Thymus (tissue), 11 donors: ENCODE data around the gene SDR9C7. TPM values are rescaled to one million over a fixed set of nuclear protein-coding genes. Genes with fewer than 3 reads are reported as not detected.
"Not testable (repeated sequence)": the region's sequence is repeated elsewhere in the genome, so short reads cannot be mapped to it uniquely, and the experiment has no call there.

ENCODE experiments used
- DNase-seq, 9 donors: peaks; one replicate each; pipeline ENCODE4 v3.0.0-alpha.2; 2013; ENCODE audit warnings: low spot score in 9 of 9, low read depth in 6 of 9, missing footprints in 1 of 9
- H3K27ac ChIP-seq, 2 donors: one replicate each; pipeline ENCODE4 v1.5.1; 2013; ENCODE audit warnings: control low read depth in 1 of 2, low read depth in 1 of 2, low read length in 1 of 2, mild to moderate bottlenecking in 1 of 2, moderate library complexity in 1 of 2
- H3K27me3 ChIP-seq, 2 donors: one replicate each; pipeline ENCODE4 v1.5.1; 2013; ENCODE audit warnings: low read length in 1 of 2; ENCODE audit not compliant: control insufficient read depth in 2 of 2, insufficient read depth in 1 of 2
- H3K36me3 ChIP-seq, 2 donors: one replicate each; pipeline ENCODE4 v1.5.1; 2013; ENCODE audit warnings: low read length in 1 of 2, mild to moderate bottlenecking in 1 of 2, moderate library complexity in 1 of 2; ENCODE audit not compliant: control insufficient read depth in 2 of 2, insufficient read depth in 2 of 2
- H3K4me1 ChIP-seq, 2 donors: one replicate each; pipeline ENCODE4 v1.5.1; 2013; ENCODE audit warnings: low read length in 2 of 2; ENCODE audit not compliant: control insufficient read depth in 2 of 2, insufficient read depth in 2 of 2
- H3K4me3 ChIP-seq, 2 donors: one replicate each; pipeline ENCODE4 v1.5.1; 2013; ENCODE audit warnings: low read length in 2 of 2, control low read depth in 1 of 2, mild to moderate bottlenecking in 1 of 2
- H3K9me3 ChIP-seq, 2 donors: one replicate each; pipeline ENCODE4 v1.5.1; 2013; ENCODE audit warnings: low read length in 1 of 2, mild to moderate bottlenecking in 1 of 2; ENCODE audit not compliant: control insufficient read depth in 2 of 2, insufficient read depth in 1 of 2
- WGBS: extraction: QIAGEN DNeasy Blood & Tissue Kit; methylation state at CpG from one replicate; pipeline ENCODE4 v1.1.7; 2013; 5-methylcytosine and 5-hydroxymethylcytosine counted together
- polyA plus RNA-seq: library from polyadenylated mRNA; stranded (reverse); fragments of 200-250 nt; gene quantifications from one replicate; pipeline ENCODE4 v1.2.3, GENCODE V29; 2013
- total RNA-seq: library from RNA; stranded (reverse); fragments of 120-200 nt; gene quantifications from one replicate; pipeline ENCODE4 v1.2.4, GENCODE V29; 2013
- donor health status: healthy.

Gene SDR9C7
- total and polyA plus RNA-seq, 2 donors: 0.33 to 2.3 TPM

- DNase-seq, H3K27ac ChIP-seq, H3K27me3 ChIP-seq, H3K36me3 ChIP-seq, H3K4me3 ChIP-seq, H3K9me3 ChIP-seq, H3K4me1 ChIP-seq: not testable (repeated sequence)
- 94% methylated on average over 3 of the region's 3 CpGs for WGBS
These were observed 40.0 kb upstream of the SDR9C7 start for GRCh38 chr12:56974224-56974623.

- H3K4me1 ChIP-seq, H3K27ac ChIP-seq, DNase-seq, H3K36me3 ChIP-seq, H3K4me3 ChIP-seq, H3K27me3 ChIP-seq, H3K9me3 ChIP-seq: not testable (repeated sequence)
- WGBS: 56% methylated on average over 6 of the region's 6 CpGs
These were observed 34.7 kb upstream of the SDR9C7 start for GRCh38 chr12:56968910-56969309.

GRCh38 chr12:56965997-56966642 is 31.9 kb upstream of the SDR9C7 start:
- H3K4me1 ChIP-seq, H3K27me3 ChIP-seq, H3K27ac ChIP-seq, H3K4me3 ChIP-seq, H3K9me3 ChIP-seq, H3K36me3 ChIP-seq, DNase-seq: not testable (repeated sequence)
- 97% methylated on average over 15 of the region's 15 CpGs for WGBS

GRCh38 chr12:56965124-56965523 is 30.9 kb upstream of the SDR9C7 start:
- H3K27me3 ChIP-seq, H3K9me3 ChIP-seq, H3K36me3 ChIP-seq, DNase-seq, H3K27ac ChIP-seq, H3K4me3 ChIP-seq, H3K4me1 ChIP-seq: not testable (repeated sequence)
- WGBS: over 99% methylated on average over 4 of the region's 4 CpGs

GRCh38 chr12:56963557-56963956 is 29.3 kb upstream of the SDR9C7 start:
- 95% methylated on average over 10 of the region's 27 CpGs for WGBS

GRCh38 chr12:56962247-56962646 is 28.0 kb upstream of the SDR9C7 start:
- WGBS: 66% methylated on average over 4 of the region's 4 CpGs
- H3K27ac ChIP-seq, DNase-seq, H3K27me3 ChIP-seq, H3K36me3 ChIP-seq, H3K4me1 ChIP-seq, H3K4me3 ChIP-seq: not testable (repeated sequence)
- H3K9me3 ChIP-seq: peaks cover 0 to 19% of the 10 kb centered on the region in 2 donors

More at GRCh38 chr12:56963557-56963956, 29.3 kb upstream of the SDR9C7 start:
- not testable (repeated sequence) for H3K27me3 ChIP-seq, DNase-seq, H3K9me3 ChIP-seq, H3K4me3 ChIP-seq, H3K36me3 ChIP-seq, H3K4me1 ChIP-seq, H3K27ac ChIP-seq

- no peaks in the 10 kb centered on the region for H3K27me3 ChIP-seq
These were observed 24.2 kb upstream of the SDR9C7 start for GRCh38 chr12:56958422-56958821.

GRCh38 chr12:56957229-56958052 is 23.2 kb upstream of the SDR9C7 start, which contains the start of gene RDH16:
Gene RDH16 (minus strand): TSS chr12:56957608. CDS start chr12:56957462, 146 bp downstream.
- WGBS: 95% methylated on average over 10 of the region's 10 CpGs
- Histone ChIP-seq H3K27ac (no peak within 1 kb of the TSS), H3K4me3 (no peak within 1 kb of the TSS), H3K9me3 (peaks cover 0 to 14% of the 10 kb centered on the region in 2 donors), H3K27me3 (no peaks in the 10 kb centered on the region), H3K4me1 (no peaks in the 10 kb centered on the region), H3K36me3 (no peaks in the 10 kb centered on the region)
- no peak for DNase-seq

More at GRCh38 chr12:56958422-56958821, 24.2 kb upstream of the SDR9C7 start:
- 93% methylated on average over 2 of the region's 2 CpGs for WGBS
- DNase-seq: no peak
- no peak overlapping the region for H3K27ac ChIP-seq
- H3K4me1 ChIP-seq: no peaks in the 10 kb centered on the region
- H3K9me3 ChIP-seq: peaks cover 0 to 14% of the 10 kb centered on the region in 2 donors
- no peaks in the 10 kb centered on the region for H3K36me3 ChIP-seq
- H3K4me3 ChIP-seq: no peak overlapping the region

- Histone ChIP-seq H3K27ac (no peak overlapping the region), H3K27me3 (no peaks in the 10 kb centered on the region), H3K4me1 (no peaks in the 10 kb centered on the region), H3K4me3 (no peak overlapping the region), H3K9me3 (peaks cover 0 to 14% of the 10 kb centered on the region in 2 donors), H3K36me3 (no peaks in the 10 kb centered on the region)
- 86% methylated on average over 2 of the region's 2 CpGs for WGBS
- no peak for DNase-seq
These were observed 21.5 kb upstream of the SDR9C7 start for GRCh38 chr12:56955631-56956256.
